ENCODE results near the gene CD99. TPM values are rescaled to one million over a fixed set of nuclear protein-coding genes. Genes with fewer than 3 reads are reported as not detected.
A peak's percentile ranks its signal among the peaks of the same experiment; 100 is the strongest.

CD99 gene
- total RNA-seq, 1 donor from 2014 or later, result 57.9 TPM

GRCh38 chrX:2709556-2709955 lies 18.5 kb downstream of the CD99 start:
- Histone ChIP-seq H3K36me3 (ENCODE audit: control insufficient read depth, insufficient read depth, low read length) (peaks cover 1% of the 10 kb centered on the region), H3K4me3 (ENCODE audit: low read depth, low read length) (no peak overlapping the region), H3K27me3 (ENCODE audit: control insufficient read depth, insufficient read depth, low read length) (no peaks in the 10 kb centered on the region)
- TF ChIP-seq CTCF (IDR thresholded peaks at IDR 0.05; ENCODE audit: insufficient read depth, low read length, severe bottlenecking), result no peak
- no peak for FAIRE-seq
- DNase-seq (ENCODE audit: low read depth), result no peak

- Histone ChIP-seq H3K36me3 (ENCODE audit: control insufficient read depth, insufficient read depth, low read length) (peaks cover 3% of the 10 kb centered on the region), H3K4me3 (ENCODE audit: low read depth, low read length) (peak overlapping the region; percentile 16), H3K27me3 (ENCODE audit: control insufficient read depth, insufficient read depth, low read length) (no peaks in the 10 kb centered on the region)
- DNase-seq (ENCODE audit: low read depth) (peak; percentile 98), FAIRE-seq (no peak)
- no peak for TF ChIP-seq CTCF (IDR thresholded peaks at IDR 0.05; ENCODE audit: insufficient read depth, low read length, severe bottlenecking)
Observed at GRCh38 chrX:2710041-2710840, 19.1 kb downstream of the CD99 start.

- Histone ChIP-seq H3K27me3 (ENCODE audit: control insufficient read depth, insufficient read depth, low read length) (no peaks in the 10 kb centered on the region), H3K36me3 (ENCODE audit: control insufficient read depth, insufficient read depth, low read length) (peaks cover 3% of the 10 kb centered on the region), H3K4me3 (ENCODE audit: low read depth, low read length) (no peak overlapping the region)
- FAIRE-seq, result no peak
- no peak for TF ChIP-seq CTCF (IDR thresholded peaks at IDR 0.05; ENCODE audit: insufficient read depth, low read length, severe bottlenecking)
- DNase-seq (ENCODE audit: low read depth), result no peak
Observed at GRCh38 chrX:2711441-2711840, 20.3 kb downstream of the CD99 start.

- no peak for TF ChIP-seq CTCF (IDR thresholded peaks at IDR 0.05; ENCODE audit: insufficient read depth, low read length, severe bottlenecking)
- Histone ChIP-seq H3K36me3 (ENCODE audit: control insufficient read depth, insufficient read depth, low read length) (peaks cover 3% of the 10 kb centered on the region), H3K27me3 (ENCODE audit: control insufficient read depth, insufficient read depth, low read length) (no peaks in the 10 kb centered on the region), H3K4me3 (ENCODE audit: low read depth, low read length) (no peak overlapping the region)
- DNase-seq (ENCODE audit: low read depth) (no peak), FAIRE-seq (no peak)
Observed at GRCh38 chrX:2712428-2712827, 21.3 kb downstream of the CD99 start.

GRCh38 chrX:2712890-2713840 lies 22.1 kb downstream of the CD99 start:
- DNase-seq (ENCODE audit: low read depth), result no peak
- H3K27me3 ChIP-seq (ENCODE audit: control insufficient read depth, insufficient read depth, low read length), result no peaks in the 10 kb centered on the region
- H3K4me3 ChIP-seq (ENCODE audit: low read depth, low read length), result no peak overlapping the region
- FAIRE-seq, result peak; percentile 99
- peaks cover 6% of the 10 kb centered on the region for H3K36me3 ChIP-seq (ENCODE audit: control insufficient read depth, insufficient read depth, low read length)
- TF ChIP-seq CTCF (IDR thresholded peaks at IDR 0.05; ENCODE audit: insufficient read depth, low read length, severe bottlenecking), result no peak

All from bronchial epithelial cell (primary cell).